ENCODE measurements around the gene TMBIM4.

TMBIM4 gene

DNA sequence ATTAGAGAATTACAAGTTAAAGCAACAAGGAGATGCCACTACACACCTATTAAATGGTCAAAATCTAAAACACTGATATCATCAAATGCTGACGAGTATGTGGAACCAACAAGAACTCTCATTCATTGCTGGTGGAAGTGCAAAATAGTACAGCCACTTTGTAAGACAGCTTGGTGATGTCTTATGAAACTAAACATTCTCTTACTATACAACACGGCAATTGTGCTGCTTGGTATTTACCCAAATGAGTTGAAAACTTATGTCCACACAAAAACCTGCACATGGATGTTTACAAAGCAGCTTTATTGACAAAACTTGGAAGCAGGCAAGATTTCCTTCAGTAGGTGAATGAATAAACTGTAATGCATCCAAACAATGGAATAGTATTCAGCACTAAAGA is 3.2 kb downstream of the TMBIM4 start:
- H3K36me3 ChIP-seq (ENCODE audit: insufficient read depth): no peaks in the 10 kb centered on the region
- peaks cover 52% of the 10 kb centered on the region for H3K79me2 ChIP-seq (ENCODE audit: insufficient read depth, low read depth)

DNA sequence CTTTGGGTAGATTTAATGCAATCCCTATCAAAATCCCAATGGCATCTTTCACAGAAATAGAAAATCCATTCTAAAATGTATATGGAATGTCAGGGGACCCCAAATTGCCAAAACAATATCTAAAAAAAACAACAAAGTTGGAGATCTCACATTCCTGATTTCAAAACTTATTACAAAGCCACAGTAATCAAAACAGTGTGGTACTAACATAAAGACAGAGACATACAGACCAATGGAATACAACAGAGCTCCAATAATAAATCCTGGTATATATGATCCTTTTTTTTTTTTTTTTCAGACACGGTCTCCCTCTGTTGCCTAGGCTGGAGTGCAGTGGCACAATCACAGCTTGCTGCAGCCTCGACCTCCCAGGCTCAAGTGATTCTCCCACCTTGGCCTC is 4.7 kb downstream of the TMBIM4 start:
- H3K79me2 ChIP-seq (ENCODE audit: insufficient read depth, low read depth): peaks cover 58% of the 10 kb centered on the region
- H3K4me3 ChIP-seq (IDR thresholded peaks at IDR 0.05; ENCODE audit: insufficient read depth, low read depth, low read length): no peak overlapping the region
- H3K36me3 ChIP-seq (ENCODE audit: insufficient read depth): no peaks in the 10 kb centered on the region
- TF ChIP-seq, protein P1, sequence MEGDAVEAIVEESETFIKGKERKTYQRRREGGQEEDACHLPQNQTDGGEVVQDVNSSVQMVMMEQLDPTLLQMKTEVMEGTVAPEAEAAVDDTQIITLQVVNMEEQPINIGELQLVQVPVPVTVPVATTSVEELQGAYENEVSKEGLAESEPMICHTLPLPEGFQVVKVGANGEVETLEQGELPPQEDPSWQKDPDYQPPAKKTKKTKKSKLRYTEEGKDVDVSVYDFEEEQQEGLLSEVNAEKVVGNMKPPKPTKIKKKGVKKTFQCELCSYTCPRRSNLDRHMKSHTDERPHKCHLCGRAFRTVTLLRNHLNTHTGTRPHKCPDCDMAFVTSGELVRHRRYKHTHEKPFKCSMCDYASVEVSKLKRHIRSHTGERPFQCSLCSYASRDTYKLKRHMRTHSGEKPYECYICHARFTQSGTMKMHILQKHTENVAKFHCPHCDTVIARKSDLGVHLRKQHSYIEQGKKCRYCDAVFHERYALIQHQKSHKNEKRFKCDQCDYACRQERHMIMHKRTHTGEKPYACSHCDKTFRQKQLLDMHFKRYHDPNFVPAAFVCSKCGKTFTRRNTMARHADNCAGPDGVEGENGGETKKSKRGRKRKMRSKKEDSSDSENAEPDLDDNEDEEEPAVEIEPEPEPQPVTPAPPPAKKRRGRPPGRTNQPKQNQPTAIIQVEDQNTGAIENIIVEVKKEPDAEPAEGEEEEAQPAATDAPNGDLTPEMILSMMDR (conservative IDR thresholded peaks at IDR 0.05; ENCODE audit: low read depth, low read length): no peak
- no peak overlapping the region for H2AFZ ChIP-seq (ENCODE audit: low read depth)
- no peaks in the 10 kb centered on the region for H3K27me3 ChIP-seq (ENCODE audit: insufficient read depth, low read depth)
- no peak overlapping the region for H3K27ac ChIP-seq
- H3K4me2 ChIP-seq: no peak overlapping the region
- H3K9ac ChIP-seq: no peak overlapping the region
- H4K20me1 ChIP-seq (ENCODE audit: insufficient read depth): no peaks in the 10 kb centered on the region
- H3K4me1 ChIP-seq (ENCODE audit: low read depth, poor library complexity, severe bottlenecking): peaks cover 7% of the 10 kb centered on the region

More for the DNA sequence above, 3.2 kb downstream of the TMBIM4 start:
- Histone ChIP-seq H3K4me2 (no peak overlapping the region), H3K27ac (no peak overlapping the region), H3K27me3 (ENCODE audit: insufficient read depth, low read depth) (no peaks in the 10 kb centered on the region), H3K4me1 (ENCODE audit: low read depth, poor library complexity, severe bottlenecking) (peaks cover 13% of the 10 kb centered on the region), H4K20me1 (ENCODE audit: insufficient read depth) (no peaks in the 10 kb centered on the region), H3K4me3 (IDR thresholded peaks at IDR 0.05; ENCODE audit: insufficient read depth, low read depth, low read length) (no peak overlapping the region), H3K9ac (no peak overlapping the region), H2AFZ (ENCODE audit: low read depth) (no peak overlapping the region)
- TF ChIP-seq, protein P1 (conservative IDR thresholded peaks at IDR 0.05; ENCODE audit: low read depth, low read length): no peak

DNA sequence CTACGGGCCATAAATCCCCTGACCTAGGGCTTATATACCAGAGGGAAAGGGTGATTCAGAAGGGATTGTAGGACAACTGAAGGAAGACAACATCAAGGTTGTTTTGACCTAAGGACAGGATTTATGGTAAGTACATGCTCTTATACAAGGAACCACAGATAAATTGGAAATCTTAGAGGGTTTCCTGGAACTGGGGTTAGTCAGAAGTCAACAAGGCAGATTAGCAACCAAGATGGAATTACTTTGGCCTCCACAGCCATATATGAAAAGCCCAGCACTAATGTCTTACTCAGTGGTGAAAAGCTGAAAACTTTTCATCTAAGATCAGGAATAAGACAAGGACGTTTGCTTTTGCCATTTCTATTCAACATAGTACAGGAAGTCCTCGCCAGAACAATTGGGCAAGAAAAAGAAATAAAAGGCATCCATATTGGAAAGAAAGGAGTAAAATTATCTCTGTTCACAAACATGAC is 5.4 kb downstream of the TMBIM4 start:
- no peaks in the 10 kb centered on the region for H4K20me1 ChIP-seq (ENCODE audit: insufficient read depth)
- H3K4me2 ChIP-seq: no peak overlapping the region
- H3K4me3 ChIP-seq (IDR thresholded peaks at IDR 0.05; ENCODE audit: insufficient read depth, low read depth, low read length): no peak overlapping the region
- H2AFZ ChIP-seq (ENCODE audit: low read depth): no peak overlapping the region
- no peak overlapping the region for H3K27ac ChIP-seq
- H3K79me2 ChIP-seq (ENCODE audit: insufficient read depth, low read depth): peaks cover 58% of the 10 kb centered on the region
- H3K36me3 ChIP-seq (ENCODE audit: insufficient read depth): no peaks in the 10 kb centered on the region
- TF ChIP-seq, protein P1 (conservative IDR thresholded peaks at IDR 0.05; ENCODE audit: low read depth, low read length): no peak
- H3K9ac ChIP-seq: no peak overlapping the region
- no peaks in the 10 kb centered on the region for H3K27me3 ChIP-seq (ENCODE audit: insufficient read depth, low read depth)
- peaks cover 7% of the 10 kb centered on the region for H3K4me1 ChIP-seq (ENCODE audit: low read depth, poor library complexity, severe bottlenecking)

DNA sequence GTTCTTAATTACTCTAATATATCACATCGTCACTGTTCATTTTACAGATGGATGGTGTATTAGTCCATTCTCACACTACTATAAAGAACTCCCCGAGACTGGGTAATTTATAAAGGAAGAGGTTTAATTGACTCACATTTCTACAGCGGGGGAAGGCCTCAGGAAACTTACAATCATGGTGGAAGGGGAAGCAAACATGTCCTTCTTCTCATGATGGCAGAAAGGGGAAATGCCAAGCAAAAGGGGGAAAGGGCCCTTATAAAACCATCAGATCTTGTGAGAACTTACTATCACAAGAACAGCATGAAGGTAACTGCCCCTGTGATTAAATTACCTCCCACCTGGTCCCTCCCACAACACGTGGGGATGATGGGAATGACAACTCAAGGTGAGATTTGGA is 6.5 kb downstream of the TMBIM4 start:
- Histone ChIP-seq H3K9ac (no peak overlapping the region), H2AFZ (ENCODE audit: low read depth) (no peak overlapping the region), H4K20me1 (ENCODE audit: insufficient read depth) (no peaks in the 10 kb centered on the region), H3K79me2 (ENCODE audit: insufficient read depth, low read depth) (peaks cover 51% of the 10 kb centered on the region), H3K4me1 (ENCODE audit: low read depth, poor library complexity, severe bottlenecking) (peaks cover 2% of the 10 kb centered on the region), H3K4me2 (no peak overlapping the region), H3K36me3 (ENCODE audit: insufficient read depth) (no peaks in the 10 kb centered on the region), H3K4me3 (IDR thresholded peaks at IDR 0.05; ENCODE audit: insufficient read depth, low read depth, low read length) (no peak overlapping the region), H3K27ac (no peak overlapping the region), H3K27me3 (ENCODE audit: insufficient read depth, low read depth) (no peaks in the 10 kb centered on the region)
- TF ChIP-seq, protein P1 (conservative IDR thresholded peaks at IDR 0.05; ENCODE audit: low read depth, low read length): no peak
